Caco-2 (cell line): ENCODE results near the gene PLK1. TPM values are rescaled to one million over a fixed set of nuclear protein-coding genes. Genes with fewer than 3 reads are reported as not detected.

ENCODE experiments used
- BruUV-seq: library from RNA; stranded (reverse); fragments of 400-500 nt; replicated peaks from 2 replicates; lab custom pipeline; 2021; lab: Mats Ljungman, UMichigan
- CTCF ChIA-PET: fragments of 300-600 bp; sonication (Branson Sonifier 250); formaldehyde crosslinking; loops from one replicate; lab custom pipeline; 2022; ENCODE audit warnings: antibody characterized with exemption; lab: Charles Lee
- POLR2A ChIA-PET: fragments of 300-600 bp; sonication (Branson Sonifier 250); formaldehyde crosslinking; loops from one replicate; lab custom pipeline; 2022; ENCODE audit warnings: antibody characterized with exemption; lab: Charles Lee
- DNase-seq, 2 experiments: peaks; one replicate each; pipeline versions ENCODE4 v3.0.0 to v3.0.0-alpha.2; 2020 to 2022
- H3K27me3 ChIP-seq: replicated peaks from 2 replicates; pipeline ENCODE4 v1.6.0; 2011; ENCODE audit warnings: low read length; ENCODE audit not compliant: control insufficient read depth, insufficient read depth
- H3K36me3 ChIP-seq: 2 replicates; pipeline ENCODE4 v1.5.1; 2011; ENCODE audit warnings: low read length; ENCODE audit not compliant: control insufficient read depth, insufficient read depth
- H3K4me1 ChIP-seq: fragments of 250-450 bp; sonication (Bioruptor Pico); 2 replicates; pipeline ENCODE4 v1.5.1; 2020; ENCODE audit warnings: mild to moderate bottlenecking
- H3K4me3 ChIP-seq: 2 replicates; pipeline ENCODE4 v1.5.1; 2011; ENCODE audit warnings: low read depth, mild to moderate bottlenecking, control low read depth, low read length
- H3K9me3 ChIP-seq: fragments of 250-450 bp; sonication (Bioruptor Pico); 2 replicates; pipeline ENCODE4 v1.5.1; 2020; ENCODE audit warnings: mild to moderate bottlenecking, moderate library complexity
- H3K27ac Mint-ChIP-seq: one replicate; pipeline ENCODE4 v1.8.0; 2022; ENCODE audit warnings: mixed read lengths; ENCODE audit not compliant: unreplicated experiment
- H3K27me3 Mint-ChIP-seq: one replicate; pipeline ENCODE4 v1.8.0; 2022; ENCODE audit warnings: mixed read lengths; ENCODE audit not compliant: insufficient read depth, unreplicated experiment
- H3K36me3 Mint-ChIP-seq: one replicate; pipeline ENCODE4 v1.8.0; 2022; ENCODE audit warnings: mild to moderate bottlenecking, mixed read lengths; ENCODE audit not compliant: insufficient read depth, unreplicated experiment
- H3K4me1 Mint-ChIP-seq: one replicate; pipeline ENCODE4 v1.8.0; 2022; ENCODE audit warnings: low read depth, mixed read lengths; ENCODE audit not compliant: unreplicated experiment
- H3K4me3 Mint-ChIP-seq: one replicate; pipeline ENCODE4 v1.8.0; 2022; ENCODE audit warnings: mild to moderate bottlenecking, moderate library complexity, mixed read lengths; ENCODE audit not compliant: unreplicated experiment
- H3K9me3 Mint-ChIP-seq: one replicate; pipeline ENCODE4 v1.8.0; 2022; ENCODE audit warnings: mixed read lengths; ENCODE audit not compliant: unreplicated experiment
- CTCF ChIP-seq, 2 experiments: fragments of 200-600 bp in 1 of 2; IDR thresholded peaks; 1 replicate in 1 of 2; 2 replicates in 1 of 2; pipeline versions ENCODE4 v1.5.1 to v1.8.0; 2011 to 2022; ENCODE audit warnings: antibody characterized with exemption in 1 of 2, control low read depth in 1 of 2, inconsistent platforms in 1 of 2, low read depth in 1 of 2, low read length in 1 of 2, mild to moderate bottlenecking in 1 of 2, moderate library complexity in 1 of 2; ENCODE audit not compliant: insufficient read depth in 1 of 2, severe bottlenecking in 1 of 2, unreplicated experiment in 1 of 2
- intact Hi-C: fragments of 100-400 bp; cut with micrococcal nuclease; formaldehyde crosslinking; loops from one replicate; pipeline ENCODE4 v1.10.0; 2022; ENCODE audit not compliant: unreplicated experiment
- total RNA-seq: library from RNA; stranded (reverse); gene quantifications from 2 replicates; pipeline ENCODE4 v1.2.3, GENCODE V29; 2022

PLK1 gene
- total RNA-seq, 1 experiment from 2014 or later, result 114 TPM

GRCh38 chr16:23739516-23739915 is 60.8 kb downstream of the PLK1 start:
- no peak for DNase-seq
- Mint-ChIP-seq H3K4me3 (no peak overlapping the region), H3K36me3 (no peaks in the 10 kb centered on the region), H3K27ac (no peak overlapping the region), H3K4me1 (no peaks in the 10 kb centered on the region), H3K27me3 (peaks cover 5% of the 10 kb centered on the region), H3K9me3 (no peaks in the 10 kb centered on the region)
- Histone ChIP-seq H3K4me3 (no peak overlapping the region), H3K36me3 (no peaks in the 10 kb centered on the region), H3K4me1 (no peaks in the 10 kb centered on the region), H3K27me3 (no peaks in the 10 kb centered on the region), H3K9me3 (no peaks in the 10 kb centered on the region)
- BruUV-seq, result no TSS peak
- intact Hi-C loops, result no loop called here
- POLR2A ChIA-PET, result no interaction called here
- TF ChIP-seq CTCF (IDR thresholded peaks at IDR 0.05; ENCODE audit: insufficient read depth in 1 of 2, low read depth in 1 of 2, low read length in 1 of 2, severe bottlenecking in 1 of 2, unreplicated experiment in 1 of 2), result no peak
- CTCF ChIA-PET, result no interaction called here

Other genes with a start within 250 kb of the PLK1 start
- gene COG7, start 225.7 kb upstream of the PLK1 start, total RNA-seq, result 12.0 and 12.4 TPM in 2 replicates
- gene GGA2, start 168.4 kb upstream of the PLK1 start, total RNA-seq, result 92.7 and 93.4 TPM in 2 replicates
- gene EARS2, start 121.5 kb upstream of the PLK1 start, total RNA-seq, result 29.6 and 32.4 TPM in 2 replicates
- 78.6 and 83.1 TPM in 2 replicates for gene UBFD1, start 121.2 kb upstream of the PLK1 start, total RNA-seq
- gene NDUFAB1, start 82.6 kb upstream of the PLK1 start, total RNA-seq, result 83.4 and 87.1 TPM in 2 replicates
- 19.4 and 20.5 TPM in 2 replicates for gene PALB2, start 37.6 kb upstream of the PLK1 start, total RNA-seq
- gene DCTN5, start 37.4 kb upstream of the PLK1 start, total RNA-seq, result 91.0 and 101 TPM in 2 replicates
- not detected in 2 replicates for gene ERN2, start 34.3 kb downstream of the PLK1 start, total RNA-seq
- not detected in 2 replicates for gene CHP2, start 76.1 kb downstream of the PLK1 start, total RNA-seq
- gene PRKCB, start 157.1 kb downstream of the PLK1 start, total RNA-seq, result not detected in 2 replicates